BJ (cell line): Measurements from ENCODE around the gene MTG2. TPM values are rescaled to one million over a fixed set of nuclear protein-coding genes. Genes with fewer than 3 reads are reported as not detected.

ENCODE experiments used
- CTCF ChIA-PET: fragments of 350-600 bp; formaldehyde crosslinking; extraction: SDS; loops from one replicate; lab custom pipeline; 2021; ENCODE audit warnings: antibody characterized with exemption, inconsistent platforms; lab: Yijun Ruan, JAX
- POLR2A ChIA-PET: fragments of 300-600 bp; sonication (Branson Sonifier 250); formaldehyde crosslinking; extraction: SDS; loops from one replicate; lab custom pipeline; 2021; ENCODE audit warnings: antibody characterized with exemption; lab: Charles Lee
- DNase-seq: peaks from one replicate; pipeline ENCODE4 v3.0.0-alpha.2; 2011; ENCODE audit warnings: low read depth
- H3K27me3 ChIP-seq: 2 replicates; pipeline ENCODE4 v1.6.0; 2011; ENCODE audit warnings: low read length; ENCODE audit not compliant: control insufficient read depth, insufficient read depth
- H3K36me3 ChIP-seq: 2 replicates; pipeline ENCODE4 v1.5.1; 2011; ENCODE audit warnings: low read length; ENCODE audit not compliant: control insufficient read depth, insufficient read depth
- H3K4me3 ChIP-seq: 2 replicates; pipeline ENCODE4 v1.5.1; 2011; ENCODE audit warnings: low read depth, mild to moderate bottlenecking, control low read depth, low read length
- polyA plus RNA-seq: library from polyadenylated mRNA; depleted of rRNA; stranded (reverse); fragments of >200 nt; gene quantifications from 2 replicates; pipeline ENCODE4 v1.2.3, GENCODE V29; 2011
- TF ChIP-seq, protein P1 (sequence below): IDR thresholded peaks from 2 replicates; pipeline ENCODE4 v1.5.1; 2011; ENCODE audit warnings: low read depth, mild to moderate bottlenecking, control low read depth, inconsistent platforms, low read length, moderate library complexity; ENCODE audit not compliant: insufficient read depth

Gene MTG2
- polyA plus RNA-seq, 1 experiment: 19.3 TPM

DNA sequence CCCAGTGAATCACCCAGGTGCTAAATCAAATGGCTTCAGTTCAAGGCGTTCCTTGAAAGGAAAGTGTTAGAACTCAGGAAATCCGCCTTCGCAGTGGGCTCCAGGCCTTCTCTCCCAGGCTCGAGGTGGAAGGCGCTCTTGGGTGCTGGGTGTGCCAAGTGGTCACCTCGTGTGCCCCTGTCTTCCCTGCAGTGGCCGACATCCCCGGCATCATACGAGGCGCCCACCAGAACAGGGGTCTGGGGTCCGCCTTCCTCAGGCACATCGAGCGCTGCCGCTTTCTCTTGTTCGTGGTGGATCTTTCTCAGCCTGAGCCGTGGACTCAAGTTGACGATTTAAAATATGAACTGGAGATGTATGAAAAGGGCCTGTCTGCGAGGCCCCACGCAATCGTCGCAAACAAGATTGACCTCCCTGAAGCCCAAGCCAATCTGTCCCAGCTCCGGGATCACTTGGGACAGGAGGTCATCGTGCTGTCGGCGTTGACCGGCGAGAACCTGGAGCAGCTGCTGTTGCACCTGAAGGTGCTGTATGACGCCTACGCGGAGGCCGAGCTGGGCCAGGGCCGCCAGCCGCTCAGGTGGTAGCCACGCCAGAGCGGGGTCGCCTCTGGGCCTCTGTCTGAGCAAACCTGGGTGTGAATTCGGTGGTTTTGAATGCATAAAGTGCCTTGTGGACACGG, 17.8 kb downstream of the MTG2 start:
- ChIA-PET POLR2A (no interaction called here), CTCF (no interaction called here)
- Histone ChIP-seq H3K4me3 (no peak overlapping the region), H3K36me3 (peaks cover 26% of the 10 kb centered on the region), H3K27me3 (no peaks in the 10 kb centered on the region)
- TF ChIP-seq, protein P1, sequence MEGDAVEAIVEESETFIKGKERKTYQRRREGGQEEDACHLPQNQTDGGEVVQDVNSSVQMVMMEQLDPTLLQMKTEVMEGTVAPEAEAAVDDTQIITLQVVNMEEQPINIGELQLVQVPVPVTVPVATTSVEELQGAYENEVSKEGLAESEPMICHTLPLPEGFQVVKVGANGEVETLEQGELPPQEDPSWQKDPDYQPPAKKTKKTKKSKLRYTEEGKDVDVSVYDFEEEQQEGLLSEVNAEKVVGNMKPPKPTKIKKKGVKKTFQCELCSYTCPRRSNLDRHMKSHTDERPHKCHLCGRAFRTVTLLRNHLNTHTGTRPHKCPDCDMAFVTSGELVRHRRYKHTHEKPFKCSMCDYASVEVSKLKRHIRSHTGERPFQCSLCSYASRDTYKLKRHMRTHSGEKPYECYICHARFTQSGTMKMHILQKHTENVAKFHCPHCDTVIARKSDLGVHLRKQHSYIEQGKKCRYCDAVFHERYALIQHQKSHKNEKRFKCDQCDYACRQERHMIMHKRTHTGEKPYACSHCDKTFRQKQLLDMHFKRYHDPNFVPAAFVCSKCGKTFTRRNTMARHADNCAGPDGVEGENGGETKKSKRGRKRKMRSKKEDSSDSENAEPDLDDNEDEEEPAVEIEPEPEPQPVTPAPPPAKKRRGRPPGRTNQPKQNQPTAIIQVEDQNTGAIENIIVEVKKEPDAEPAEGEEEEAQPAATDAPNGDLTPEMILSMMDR: no peak
- DNase-seq: no peak

DNA sequence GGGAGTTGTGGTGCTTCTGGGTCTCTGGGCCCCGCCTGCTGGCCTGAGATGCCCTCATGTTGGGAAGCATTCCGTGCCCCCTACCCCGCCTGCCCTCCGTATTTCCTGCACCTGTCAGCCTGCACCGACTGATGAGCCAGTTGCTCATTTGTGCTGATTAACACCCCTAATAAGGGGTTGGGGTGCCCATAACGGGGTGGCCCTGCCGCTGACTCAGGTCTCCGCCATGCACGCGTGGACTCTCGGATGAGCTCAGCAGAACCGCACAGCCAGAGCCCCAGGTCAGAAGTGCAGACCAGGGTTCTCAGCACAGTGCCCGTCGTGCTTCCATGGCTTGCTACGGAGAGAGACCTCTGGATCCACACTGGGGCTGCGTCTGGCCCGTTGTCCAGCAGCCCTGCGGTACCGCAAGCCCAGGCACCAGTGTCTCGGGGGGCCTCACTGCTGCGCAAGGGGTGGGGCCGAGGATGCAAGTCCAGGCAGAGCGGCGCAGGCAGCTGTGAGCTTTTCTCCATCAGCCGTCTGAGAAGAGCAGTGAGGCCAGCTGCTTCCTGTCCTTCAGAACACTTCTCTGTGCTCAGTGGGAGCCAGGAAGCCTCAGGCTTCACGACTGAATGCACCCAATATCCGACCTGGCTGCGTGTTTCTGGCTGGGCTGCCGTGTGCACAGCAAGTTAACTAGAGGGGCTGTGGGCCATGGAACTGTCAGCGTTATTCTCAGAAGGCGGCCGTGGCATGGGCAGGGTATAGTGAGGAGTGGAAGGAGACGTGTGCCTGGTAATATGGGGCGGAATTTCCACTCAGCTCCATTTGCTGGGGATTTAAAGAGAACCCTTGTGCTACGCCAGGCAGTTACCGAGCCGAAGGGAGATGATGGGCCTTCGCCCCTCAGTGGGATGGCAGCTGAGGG, 18.6 kb downstream of the MTG2 start:
- Histone ChIP-seq H3K36me3 (peaks cover 23% of the 10 kb centered on the region), H3K27me3 (no peaks in the 10 kb centered on the region), H3K4me3 (no peak overlapping the region)
- TF ChIP-seq, protein P1: no peak
- CTCF ChIA-PET: no interaction called here
- POLR2A ChIA-PET: no interaction called here
- DNase-seq: no peak

DNA sequence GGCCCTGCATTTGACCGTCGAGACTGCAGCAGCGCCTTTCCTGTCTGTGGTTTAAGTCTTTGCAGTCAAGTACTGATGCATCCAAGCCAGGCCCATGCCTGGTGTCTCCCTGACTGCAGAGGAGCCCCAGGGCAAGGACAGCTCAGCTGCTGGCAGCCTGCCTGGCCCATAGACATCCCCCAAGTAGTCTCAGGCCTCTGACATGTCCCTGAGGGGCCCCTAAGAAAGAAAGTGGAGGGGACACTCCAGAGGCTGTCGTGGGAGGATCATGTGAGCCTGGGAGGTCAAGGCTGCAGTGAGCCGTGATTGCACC, 19.2 kb downstream of the MTG2 start:
- Histone ChIP-seq H3K4me3 (no peak overlapping the region), H3K36me3 (peaks cover 23% of the 10 kb centered on the region), H3K27me3 (no peaks in the 10 kb centered on the region)
- TF ChIP-seq, protein P1: no peak
- DNase-seq: no peak
- CTCF ChIA-PET: no interaction called here
- POLR2A ChIA-PET: no interaction called here

DNA sequence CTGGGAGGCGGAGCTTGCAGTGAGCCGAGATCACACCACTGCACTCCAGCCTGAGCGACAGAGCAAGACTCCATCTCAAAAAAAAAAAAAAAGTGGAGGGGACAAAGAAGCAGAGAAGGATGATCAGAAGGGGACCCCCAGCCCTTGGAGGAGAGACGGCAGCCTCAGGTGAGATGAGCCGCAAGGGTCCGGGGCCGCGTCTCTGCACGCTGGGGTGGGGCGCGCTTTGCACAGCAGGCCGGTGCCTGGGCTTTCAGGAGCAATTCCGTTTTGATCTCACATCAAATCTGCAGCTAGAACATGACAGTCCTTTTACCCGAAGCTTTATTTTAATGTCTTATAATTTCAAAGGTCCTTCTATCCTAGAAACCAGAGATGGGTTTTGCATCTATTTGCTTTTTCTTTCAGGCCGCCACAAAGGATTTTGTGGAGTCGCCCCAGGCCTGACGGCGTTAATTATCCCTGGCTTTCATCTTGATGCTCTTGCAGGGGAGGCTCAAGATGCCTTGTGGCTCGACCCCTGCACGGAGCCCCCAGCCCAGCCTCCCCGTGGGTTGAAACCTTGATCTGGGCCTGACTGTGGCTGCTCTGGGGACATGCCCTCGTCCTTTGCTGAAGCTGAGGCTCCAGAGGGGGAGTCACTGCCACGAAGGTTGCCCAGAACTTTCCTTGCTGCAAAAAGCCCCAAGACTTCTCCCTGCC, 20.0 kb downstream of the MTG2 start:
- DNase-seq: no peak
- ChIA-PET CTCF (no interaction called here), POLR2A (no interaction called here)
- Histone ChIP-seq H3K36me3 (peaks cover 23% of the 10 kb centered on the region), H3K27me3 (no peaks in the 10 kb centered on the region), H3K4me3 (no peak overlapping the region)
- TF ChIP-seq, protein P1: no peak
